ENCODE measurements around the gene AP2A2.

AP2A2 gene

GRCh38 chr11:1042626-1043562 lies 117.2 kb downstream of the AP2A2 start:
- DNase-seq (ENCODE audit: low read depth) = no peak

GRCh38 chr11:1043563-1044096 lies 118.0 kb downstream of the AP2A2 start:
- no peak for DNase-seq (ENCODE audit: low read depth)

GRCh38 chr11:1044160-1044559 lies 118.5 kb downstream of the AP2A2 start:
- DNase-seq (ENCODE audit: low read depth) = no peak

- no peak for DNase-seq (ENCODE audit: low read depth)
Observed at GRCh38 chr11:1047595-1048156, 122.0 kb downstream of the AP2A2 start.

- no peak for DNase-seq (ENCODE audit: low read depth)
Observed at GRCh38 chr11:1048375-1049070, 122.9 kb downstream of the AP2A2 start.

- DNase-seq (ENCODE audit: low read depth) = no peak
Observed at GRCh38 chr11:1049071-1049405, 123.4 kb downstream of the AP2A2 start.

GRCh38 chr11:1049431-1049891 lies 123.8 kb downstream of the AP2A2 start:
- no peak for DNase-seq (ENCODE audit: low read depth)

GRCh38 chr11:1049911-1050580 lies 124.4 kb downstream of the AP2A2 start:
- no peak for DNase-seq (ENCODE audit: low read depth)

GRCh38 chr11:1050581-1051355 lies 125.1 kb downstream of the AP2A2 start:
- peak; percentile 45 for DNase-seq (ENCODE audit: low read depth)

GRCh38 chr11:1051356-1052132 lies 125.9 kb downstream of the AP2A2 start:
- DNase-seq (ENCODE audit: low read depth) = no peak

- no peak for DNase-seq (ENCODE audit: low read depth)
Observed at GRCh38 chr11:1052133-1053011, 126.7 kb downstream of the AP2A2 start.

GRCh38 chr11:1053121-1053901 lies 127.6 kb downstream of the AP2A2 start:
- DNase-seq (ENCODE audit: low read depth) = no peak

GRCh38 chr11:1054143-1055108 lies 128.8 kb downstream of the AP2A2 start:
- DNase-seq (ENCODE audit: low read depth) = no peak

GRCh38 chr11:1055109-1055703 lies 129.5 kb downstream of the AP2A2 start:
- no peak for DNase-seq (ENCODE audit: low read depth)

- no peak for DNase-seq (ENCODE audit: low read depth)
Observed at GRCh38 chr11:1055990-1056771, 130.5 kb downstream of the AP2A2 start.

GRCh38 chr11:1057806-1058205 lies 132.1 kb downstream of the AP2A2 start:
- DNase-seq (ENCODE audit: low read depth) = no peak

Data from activated gamma-delta T cell treated with anti-CD3 and anti-CD28 coated beads, Interleukin-2, amount 50 U/mL, for 16 hours (primary cell).